Measurements from ENCODE around the gene SV2C.

SV2C gene

GRCh38 chr5:76379316-76379715 lies 296.1 kb downstream of the SV2C start:
- no peak for DNase-seq (ENCODE audit: low read depth, low spot score)

GRCh38 chr5:76379855-76380254 lies 296.7 kb downstream of the SV2C start:
- DNase-seq (ENCODE audit: low read depth, low spot score): no peak

GRCh38 chr5:76380346-76381066 lies 297.3 kb downstream of the SV2C start:
- no peak for DNase-seq (ENCODE audit: low read depth, low spot score)

- DNase-seq (ENCODE audit: low read depth, low spot score): no peak
Observed at GRCh38 chr5:76383126-76383832, 300.1 kb downstream of the SV2C start.

GRCh38 chr5:76384189-76384588 lies 301.0 kb downstream of the SV2C start:
- DNase-seq (ENCODE audit: low read depth, low spot score): no peak

GRCh38 chr5:76384705-76385104 lies 301.5 kb downstream of the SV2C start:
- no peak for DNase-seq (ENCODE audit: low read depth, low spot score)

- DNase-seq (ENCODE audit: low read depth, low spot score): no peak
Observed at GRCh38 chr5:76385540-76385939, 302.4 kb downstream of the SV2C start.

- no peak for DNase-seq (ENCODE audit: low read depth, low spot score)
Observed at GRCh38 chr5:76386360-76386759, 303.2 kb downstream of the SV2C start.

GRCh38 chr5:76388236-76388635 lies 305.1 kb downstream of the SV2C start:
- DNase-seq (ENCODE audit: low read depth, low spot score): no peak

- DNase-seq (ENCODE audit: low read depth, low spot score): no peak
Observed at GRCh38 chr5:76388791-76389512, 305.8 kb downstream of the SV2C start.

GRCh38 chr5:76389513-76390154 lies 306.5 kb downstream of the SV2C start:
- DNase-seq (ENCODE audit: low read depth, low spot score): no peak

GRCh38 chr5:76391014-76391413 lies 307.8 kb downstream of the SV2C start:
- DNase-seq (ENCODE audit: low read depth, low spot score): no peak

- no peak for DNase-seq (ENCODE audit: low read depth, low spot score)
Observed at GRCh38 chr5:76393035-76393680, 310.0 kb downstream of the SV2C start.

GRCh38 chr5:76397200-76397599 lies 314.0 kb downstream of the SV2C start:
- no peak for DNase-seq (ENCODE audit: low read depth, low spot score)

- DNase-seq (ENCODE audit: low read depth, low spot score): no peak
Observed at GRCh38 chr5:76399268-76399667, 316.1 kb downstream of the SV2C start.

GRCh38 chr5:76400466-76400865 lies 317.3 kb downstream of the SV2C start:
- no peak for DNase-seq (ENCODE audit: low read depth, low spot score)

- DNase-seq (ENCODE audit: low read depth, low spot score): no peak
Observed at GRCh38 chr5:76401801-76402250, 318.6 kb downstream of the SV2C start.

GRCh38 chr5:76402251-76402885 lies 319.2 kb downstream of the SV2C start:
- DNase-seq (ENCODE audit: low read depth, low spot score): peak; percentile 34

- DNase-seq (ENCODE audit: low read depth, low spot score): peak; percentile 90
Observed at GRCh38 chr5:76402886-76403765, 319.9 kb downstream of the SV2C start, which contains the start of gene IQGAP2. TSS of gene IQGAP2 (plus strand) at chr5:76403285. CDS start at chr5:76403546, 261 bp downstream.

Data from astrocyte of the hippocampus (primary cell).